Vagina (tissue), 2 donors: Measurements from ENCODE around the gene RBM20. TPM values are rescaled to one million over a fixed set of nuclear protein-coding genes. Genes with fewer than 3 reads are reported as not detected.

Experiments used
- DNase-seq, 2 donors: peaks; one replicate each; pipeline ENCODE4 v3.0.0-alpha.2; 2017; ENCODE audit errors: extremely low spot score in 2 of 2
- H3K27ac ChIP-seq: fragments of 200-600 bp; sonication (generic); one replicate; pipeline ENCODE4 v1.5.1; 2019
- H3K27me3 ChIP-seq: fragments of 200-600 bp; sonication (generic); one replicate; pipeline ENCODE4 v1.5.1; 2019
- H3K36me3 ChIP-seq, 2 donors: fragments of 200-600 bp; sonication (generic); one replicate each; pipeline ENCODE4 v1.5.1; 2017 to 2019
- H3K4me1 ChIP-seq: fragments of 200-600 bp; sonication (generic); one replicate; pipeline ENCODE4 v1.5.1; 2019
- H3K4me3 ChIP-seq, 2 donors: fragments of 200-600 bp; sonication (generic); 1 replicate in 1 of 2; 2 replicates in 1 of 2; pipeline ENCODE4 v1.5.1; 2016 to 2019
- H3K9me3 ChIP-seq: fragments of 200-600 bp; sonication (generic); one replicate; pipeline ENCODE4 v1.5.1; 2019
- POLR2A ChIP-seq, 2 donors: fragments of 450-650 bp; IDR thresholded peaks; one replicate each; pipeline ENCODE4 v1.6.1; 2017; ENCODE audit warnings: antibody characterized with exemption in 2 of 2, mild to moderate bottlenecking in 2 of 2, moderate library complexity in 2 of 2
- POLR2AphosphoS5 ChIP-seq, 2 donors: sonication (generic); formaldehyde crosslinking; IDR thresholded peaks; one replicate each; pipeline ENCODE4 v1.9.0; 2017; ENCODE audit warnings: antibody characterized with exemption in 2 of 2, mild to moderate bottlenecking in 2 of 2, low read depth in 1 of 2; ENCODE audit not compliant: insufficient read depth in 1 of 2
- intact Hi-C: fragments of 100-400 bp; cut with DNase I; formaldehyde crosslinking; loops from one replicate; pipeline ENCODE4 v1.15.1; 2023
- total RNA-seq: library from RNA; depleted of rRNA; stranded (reverse); fragments of >200 nt; gene quantifications from one replicate; pipeline ENCODE4 v1.2.3, GENCODE V29; 2016
- TF ChIP-seq, protein P1 (sequence below), 3 experiments: fragments of 450-650 bp in 2 of 3; fragments of 200-600 bp in 1 of 3; sonication (generic) in 1 of 3; IDR thresholded peaks; one replicate each; pipeline ENCODE4 v1.5.1; 2017 to 2019; ENCODE audit warnings: antibody characterized with exemption in 3 of 3, mild to moderate bottlenecking in 2 of 3, moderate library complexity in 2 of 3

The RBM20 gene
- total RNA-seq, 1 donor from 2014 or later, result 5.2 TPM

DNA sequence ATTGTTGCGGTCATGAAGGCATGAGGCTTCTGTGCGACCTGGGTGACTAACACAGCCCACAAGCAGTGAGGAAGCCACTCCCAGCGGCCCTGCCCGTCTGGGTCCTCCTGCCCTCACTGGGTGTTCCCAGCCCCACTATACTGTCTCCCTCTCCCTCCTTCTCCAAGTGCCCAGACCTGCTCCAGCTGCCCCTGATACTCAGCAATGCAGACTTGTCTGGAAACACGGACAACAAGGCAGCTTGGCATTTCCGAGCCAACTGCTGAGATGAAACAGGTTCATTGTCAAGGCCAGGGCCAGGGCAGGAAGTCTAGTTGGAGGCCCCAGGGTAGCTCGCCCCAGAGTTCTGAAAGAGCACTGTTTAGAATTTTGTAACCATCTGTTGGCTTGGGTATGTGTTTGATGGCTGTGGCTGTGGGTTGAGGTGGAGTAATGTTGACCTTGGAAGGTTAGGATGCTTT, 95.7 kb downstream of the RBM20 start:
- DNase-seq, result peak in 1 of 2 donors; percentile 65
- TF ChIP-seq, protein P1, sequence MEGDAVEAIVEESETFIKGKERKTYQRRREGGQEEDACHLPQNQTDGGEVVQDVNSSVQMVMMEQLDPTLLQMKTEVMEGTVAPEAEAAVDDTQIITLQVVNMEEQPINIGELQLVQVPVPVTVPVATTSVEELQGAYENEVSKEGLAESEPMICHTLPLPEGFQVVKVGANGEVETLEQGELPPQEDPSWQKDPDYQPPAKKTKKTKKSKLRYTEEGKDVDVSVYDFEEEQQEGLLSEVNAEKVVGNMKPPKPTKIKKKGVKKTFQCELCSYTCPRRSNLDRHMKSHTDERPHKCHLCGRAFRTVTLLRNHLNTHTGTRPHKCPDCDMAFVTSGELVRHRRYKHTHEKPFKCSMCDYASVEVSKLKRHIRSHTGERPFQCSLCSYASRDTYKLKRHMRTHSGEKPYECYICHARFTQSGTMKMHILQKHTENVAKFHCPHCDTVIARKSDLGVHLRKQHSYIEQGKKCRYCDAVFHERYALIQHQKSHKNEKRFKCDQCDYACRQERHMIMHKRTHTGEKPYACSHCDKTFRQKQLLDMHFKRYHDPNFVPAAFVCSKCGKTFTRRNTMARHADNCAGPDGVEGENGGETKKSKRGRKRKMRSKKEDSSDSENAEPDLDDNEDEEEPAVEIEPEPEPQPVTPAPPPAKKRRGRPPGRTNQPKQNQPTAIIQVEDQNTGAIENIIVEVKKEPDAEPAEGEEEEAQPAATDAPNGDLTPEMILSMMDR (IDR thresholded peaks at IDR 0.05), result no peak
- TF ChIP-seq POLR2AphosphoS5 (IDR thresholded peaks at IDR 0.05; ENCODE audit: insufficient read depth in 1 of 2, low read depth in 1 of 2) (no peak), POLR2A (IDR thresholded peaks at IDR 0.05) (no peak)
- Histone ChIP-seq H3K36me3 (no peaks in the 10 kb centered on the region), H3K4me1 (no peaks in the 10 kb centered on the region), H3K27me3 (no peaks in the 10 kb centered on the region), H3K4me3 (no peak overlapping the region), H3K9me3 (no peaks in the 10 kb centered on the region), H3K27ac (no peak overlapping the region)
- intact Hi-C loops, result no loop called here

DNA sequence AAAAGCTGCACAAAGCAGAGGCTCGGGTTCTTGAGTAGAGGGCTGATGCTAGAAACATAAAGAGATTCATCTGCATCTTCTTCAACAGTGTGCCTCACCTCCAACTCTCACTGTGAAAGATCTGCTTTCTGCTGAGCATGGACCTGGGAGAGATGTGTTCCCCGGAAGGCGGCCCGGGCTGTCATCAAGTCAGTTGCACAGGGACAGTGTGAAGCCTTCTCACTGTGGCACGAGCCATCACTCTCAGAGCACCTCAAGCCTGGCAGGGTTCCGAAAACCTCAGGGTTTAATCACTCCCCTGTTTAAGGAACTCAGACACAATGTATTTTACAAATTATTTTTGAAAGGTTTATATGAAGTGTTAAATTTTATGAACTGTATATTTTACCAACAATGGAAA, 98.7 kb downstream of the RBM20 start:
- intact Hi-C loops, result no loop called here
- Histone ChIP-seq H3K27ac (no peak overlapping the region), H3K36me3 (no peaks in the 10 kb centered on the region), H3K4me1 (no peaks in the 10 kb centered on the region), H3K9me3 (no peaks in the 10 kb centered on the region), H3K4me3 (no peak overlapping the region), H3K27me3 (no peaks in the 10 kb centered on the region)
- TF ChIP-seq, protein P1 (IDR thresholded peaks at IDR 0.05), result no peak
- DNase-seq, result no peak

DNA sequence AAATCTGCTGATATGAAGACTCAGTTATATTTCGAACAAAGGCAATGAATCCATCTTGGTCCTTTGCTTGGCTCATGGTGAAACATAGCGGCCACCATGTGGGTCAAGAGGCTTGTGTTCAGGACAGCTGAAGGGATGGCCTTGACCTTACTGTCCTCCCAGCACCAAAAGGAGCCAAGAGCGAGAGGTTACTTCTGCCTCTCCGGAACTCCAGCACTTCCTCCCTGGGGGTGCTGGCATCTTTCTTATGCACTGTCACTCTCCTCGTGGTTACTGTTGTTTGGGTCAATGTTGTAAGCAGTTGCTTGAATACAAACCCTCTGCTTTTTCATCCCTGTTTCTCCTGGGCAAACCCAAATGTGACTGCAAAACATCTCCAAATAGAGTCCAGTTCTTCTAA, 100.6 kb downstream of the RBM20 start:
- H3K4me3 ChIP-seq, result no peak overlapping the region

DNA sequence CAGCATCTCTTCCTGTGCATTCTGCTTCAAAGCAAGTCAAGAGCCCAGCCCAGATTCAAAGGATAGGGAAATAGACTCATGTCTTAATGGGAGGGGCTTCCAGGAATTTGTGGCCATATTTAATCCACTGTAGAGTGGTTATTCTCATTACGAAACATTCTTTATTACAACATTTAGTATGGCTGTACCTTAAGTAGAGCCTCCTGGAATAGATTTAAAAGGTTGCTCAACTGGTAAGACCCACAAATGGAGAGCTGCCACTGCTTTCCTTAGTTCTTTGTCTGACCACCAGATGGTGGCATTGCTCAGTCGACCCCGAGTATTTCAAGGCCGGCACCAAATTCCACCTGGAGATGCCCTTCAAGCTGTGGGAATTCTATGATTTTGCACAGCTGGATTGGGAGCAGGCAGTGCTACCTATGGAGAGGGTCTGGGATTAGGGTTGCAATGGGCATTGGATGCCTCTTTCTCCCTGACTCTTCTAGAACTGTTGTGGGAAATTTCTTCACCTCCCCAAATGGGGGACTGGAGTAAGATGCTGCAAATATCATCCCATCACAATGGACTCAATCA, 102.2 kb downstream of the RBM20 start:
- Histone ChIP-seq H3K9me3 (no peaks in the 10 kb centered on the region), H3K27me3 (no peaks in the 10 kb centered on the region), H3K4me3 (no peak overlapping the region), H3K4me1 (no peaks in the 10 kb centered on the region), H3K27ac (no peak overlapping the region), H3K36me3 (no peaks in the 10 kb centered on the region)
- no peak for DNase-seq
- TF ChIP-seq, protein P1 (IDR thresholded peaks at IDR 0.05), result peak; percentile 30 to 92 (median 81)
- TF ChIP-seq POLR2AphosphoS5 (IDR thresholded peaks at IDR 0.05; ENCODE audit: insufficient read depth in 1 of 2, low read depth in 1 of 2) (peak in 1 of 2 donors; percentile 57), POLR2A (IDR thresholded peaks at IDR 0.05) (no peak)
- intact Hi-C loops, result loop anchor here (5.0 kb wide), 1 partner anchor 146 kb away; no protein-coding TSS in a partner anchor

More for the DNA sequence above, 100.6 kb downstream of the RBM20 start:
- peak in 1 of 2 donors; percentile 56 for DNase-seq
- H3K27me3 ChIP-seq, result no peaks in the 10 kb centered on the region
- no peaks in the 10 kb centered on the region for H3K9me3 ChIP-seq
- H3K27ac ChIP-seq, result no peak overlapping the region
- TF ChIP-seq POLR2AphosphoS5 (IDR thresholded peaks at IDR 0.05; ENCODE audit: insufficient read depth in 1 of 2, low read depth in 1 of 2) (no peak), POLR2A (IDR thresholded peaks at IDR 0.05) (no peak)
- TF ChIP-seq, protein P1 (IDR thresholded peaks at IDR 0.05), result no peak
- intact Hi-C loops, result loop anchor here (5.0 kb wide), 1 partner anchor 148 kb away; no protein-coding TSS in a partner anchor
- H3K4me1 ChIP-seq, result no peaks in the 10 kb centered on the region
- H3K36me3 ChIP-seq, result no peaks in the 10 kb centered on the region

DNA sequence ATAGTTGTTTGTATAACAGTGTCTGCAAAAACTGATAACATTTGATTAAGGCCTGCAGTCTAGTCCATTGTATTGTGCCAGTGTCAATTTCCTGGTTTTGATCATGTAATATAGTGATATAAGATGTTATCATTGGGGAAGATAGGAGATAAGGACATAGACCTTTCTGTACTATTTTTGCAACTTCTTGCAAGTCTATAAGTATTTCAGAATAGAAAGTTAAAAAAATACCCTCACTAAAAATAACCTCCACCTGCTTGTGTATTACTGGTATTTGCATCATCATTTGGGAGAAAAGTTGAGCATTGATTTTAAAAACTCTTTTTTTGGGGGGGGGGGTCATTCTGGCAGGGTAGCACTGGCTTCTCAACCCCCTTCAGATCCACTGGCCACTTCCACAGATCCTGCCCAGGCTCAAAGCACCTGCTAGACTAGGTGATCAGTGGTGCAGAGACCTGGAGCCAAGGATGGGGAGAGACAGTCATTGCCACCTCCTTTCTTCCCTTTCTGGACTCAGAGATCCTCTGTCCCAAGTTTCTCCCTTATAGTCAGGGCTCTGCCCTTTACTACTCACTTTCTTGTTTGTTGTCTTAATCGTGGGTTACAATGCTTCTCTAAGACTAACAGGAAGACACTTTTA, 103.0 kb downstream of the RBM20 start:
- intact Hi-C loops, result loop anchor here (5.0 kb wide), 1 partner anchor 145 kb away; no protein-coding TSS in a partner anchor
- no peak overlapping the region for H3K27ac ChIP-seq

More for the DNA sequence above, 103.0 kb downstream of the RBM20 start:
- TF ChIP-seq POLR2A (IDR thresholded peaks at IDR 0.05) (no peak), POLR2AphosphoS5 (IDR thresholded peaks at IDR 0.05; ENCODE audit: insufficient read depth in 1 of 2, low read depth in 1 of 2) (no peak)
- TF ChIP-seq, protein P1 (IDR thresholded peaks at IDR 0.05), result no peak
- Histone ChIP-seq H3K36me3 (no peaks in the 10 kb centered on the region), H3K4me1 (no peaks in the 10 kb centered on the region), H3K4me3 (no peak overlapping the region), H3K9me3 (no peaks in the 10 kb centered on the region), H3K27me3 (no peaks in the 10 kb centered on the region)
- no peak for DNase-seq
